ENCODE results near the gene TCF7L2. TPM values are rescaled to one million over a fixed set of nuclear protein-coding genes. Genes with fewer than 3 reads are reported as not detected.
A peak's percentile ranks its signal among the peaks of the same experiment; 100 is the strongest.

The TCF7L2 gene
- total RNA-seq, 1 experiment from 2014 or later: 45.2 TPM

DNA sequence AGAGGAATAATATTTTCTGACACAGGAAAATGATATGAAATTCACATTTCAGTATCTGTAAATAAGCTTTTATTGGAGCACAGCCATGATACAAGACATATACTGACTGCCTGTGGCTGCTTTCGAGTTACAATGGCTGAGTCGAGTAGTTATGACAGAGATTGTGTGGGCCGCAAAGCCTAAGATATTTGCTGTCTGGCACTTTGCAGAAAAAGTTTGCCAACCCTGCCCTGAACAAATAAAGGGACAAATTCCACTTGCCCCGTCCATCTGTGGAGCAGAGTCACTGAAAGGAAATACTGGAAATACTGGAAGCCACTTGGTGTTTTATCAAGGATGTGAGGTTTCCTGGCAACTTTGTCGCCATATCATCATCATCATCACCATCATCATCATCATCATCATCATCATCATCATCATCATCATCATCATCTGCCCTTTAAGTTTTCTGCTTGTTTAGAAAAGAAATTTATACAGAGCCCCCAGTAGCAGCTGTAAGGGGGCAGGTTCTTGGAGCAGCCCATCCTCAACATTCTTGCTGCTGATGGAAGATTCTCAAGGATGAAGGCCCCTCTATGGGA, 85.8 kb downstream of the TCF7L2 start:
- Histone ChIP-seq H3K4me3 (ENCODE audit: low read depth in 2 of 2, low read length in 2 of 2) (no peak overlapping the region), H3K27me3 (ENCODE audit: control insufficient read depth, insufficient read depth, low read length) (no peaks in the 10 kb centered on the region), H3K9me3 (ENCODE audit: control insufficient read depth, insufficient read depth, low read depth, low read length) (no peaks in the 10 kb centered on the region), H3K4me1 (ENCODE audit: control insufficient read depth, insufficient read depth, low read length) (peaks cover 31% of the 10 kb centered on the region), H3K27ac (ENCODE audit: low read length) (peak overlapping the region; percentile 60), H3K36me3 (ENCODE audit: control insufficient read depth, insufficient read depth, low read length) (no peaks in the 10 kb centered on the region)
- no peak for TF ChIP-seq TCF7L2 (IDR thresholded peaks at IDR 0.05; ENCODE audit: low read depth, low read length)
- TF ChIP-seq, protein P1, sequence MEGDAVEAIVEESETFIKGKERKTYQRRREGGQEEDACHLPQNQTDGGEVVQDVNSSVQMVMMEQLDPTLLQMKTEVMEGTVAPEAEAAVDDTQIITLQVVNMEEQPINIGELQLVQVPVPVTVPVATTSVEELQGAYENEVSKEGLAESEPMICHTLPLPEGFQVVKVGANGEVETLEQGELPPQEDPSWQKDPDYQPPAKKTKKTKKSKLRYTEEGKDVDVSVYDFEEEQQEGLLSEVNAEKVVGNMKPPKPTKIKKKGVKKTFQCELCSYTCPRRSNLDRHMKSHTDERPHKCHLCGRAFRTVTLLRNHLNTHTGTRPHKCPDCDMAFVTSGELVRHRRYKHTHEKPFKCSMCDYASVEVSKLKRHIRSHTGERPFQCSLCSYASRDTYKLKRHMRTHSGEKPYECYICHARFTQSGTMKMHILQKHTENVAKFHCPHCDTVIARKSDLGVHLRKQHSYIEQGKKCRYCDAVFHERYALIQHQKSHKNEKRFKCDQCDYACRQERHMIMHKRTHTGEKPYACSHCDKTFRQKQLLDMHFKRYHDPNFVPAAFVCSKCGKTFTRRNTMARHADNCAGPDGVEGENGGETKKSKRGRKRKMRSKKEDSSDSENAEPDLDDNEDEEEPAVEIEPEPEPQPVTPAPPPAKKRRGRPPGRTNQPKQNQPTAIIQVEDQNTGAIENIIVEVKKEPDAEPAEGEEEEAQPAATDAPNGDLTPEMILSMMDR (IDR thresholded peaks at IDR 0.05): no peak
- TF ChIP-seq, protein P2, sequence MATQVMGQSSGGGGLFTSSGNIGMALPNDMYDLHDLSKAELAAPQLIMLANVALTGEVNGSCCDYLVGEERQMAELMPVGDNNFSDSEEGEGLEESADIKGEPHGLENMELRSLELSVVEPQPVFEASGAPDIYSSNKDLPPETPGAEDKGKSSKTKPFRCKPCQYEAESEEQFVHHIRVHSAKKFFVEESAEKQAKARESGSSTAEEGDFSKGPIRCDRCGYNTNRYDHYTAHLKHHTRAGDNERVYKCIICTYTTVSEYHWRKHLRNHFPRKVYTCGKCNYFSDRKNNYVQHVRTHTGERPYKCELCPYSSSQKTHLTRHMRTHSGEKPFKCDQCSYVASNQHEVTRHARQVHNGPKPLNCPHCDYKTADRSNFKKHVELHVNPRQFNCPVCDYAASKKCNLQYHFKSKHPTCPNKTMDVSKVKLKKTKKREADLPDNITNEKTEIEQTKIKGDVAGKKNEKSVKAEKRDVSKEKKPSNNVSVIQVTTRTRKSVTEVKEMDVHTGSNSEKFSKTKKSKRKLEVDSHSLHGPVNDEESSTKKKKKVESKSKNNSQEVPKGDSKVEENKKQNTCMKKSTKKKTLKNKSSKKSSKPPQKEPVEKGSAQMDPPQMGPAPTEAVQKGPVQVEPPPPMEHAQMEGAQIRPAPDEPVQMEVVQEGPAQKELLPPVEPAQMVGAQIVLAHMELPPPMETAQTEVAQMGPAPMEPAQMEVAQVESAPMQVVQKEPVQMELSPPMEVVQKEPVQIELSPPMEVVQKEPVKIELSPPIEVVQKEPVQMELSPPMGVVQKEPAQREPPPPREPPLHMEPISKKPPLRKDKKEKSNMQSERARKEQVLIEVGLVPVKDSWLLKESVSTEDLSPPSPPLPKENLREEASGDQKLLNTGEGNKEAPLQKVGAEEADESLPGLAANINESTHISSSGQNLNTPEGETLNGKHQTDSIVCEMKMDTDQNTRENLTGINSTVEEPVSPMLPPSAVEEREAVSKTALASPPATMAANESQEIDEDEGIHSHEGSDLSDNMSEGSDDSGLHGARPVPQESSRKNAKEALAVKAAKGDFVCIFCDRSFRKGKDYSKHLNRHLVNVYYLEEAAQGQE (IDR thresholded peaks at IDR 0.05; ENCODE audit: insufficient read depth in 1 of 2, low read depth in 2 of 2, low read length in 1 of 2): no peak
- no peak for TF ChIP-seq SIN3A (IDR thresholded peaks at IDR 0.05; ENCODE audit: borderline replicate concordance, insufficient read depth, low read depth, low read length)
- no peak for TF ChIP-seq POLR2AphosphoS5 (IDR thresholded peaks at IDR 0.05; ENCODE audit: low read depth, low read length)
- ChIA-PET CTCF (no interaction called here), POLR2A (interaction anchor here (0.6 kb wide), 1 partner anchor 28 kb away, joined by 4 read pairs; no protein-coding TSS in a partner anchor)
- DNase-seq (ENCODE audit: low read depth, low spot score): no peak
- intact Hi-C loops (cut with micrococcal nuclease; ENCODE audit: unreplicated experiment): no loop called here
- no peak for ATAC-seq
- BruUV-seq (replicated peaks): no TSS peak
- in situ Hi-C loops (cut with HindIII; ENCODE audit: low pct_unique_long_range_greater_than_20kb, low sequenced_read_pairs): no loop called here

DNA sequence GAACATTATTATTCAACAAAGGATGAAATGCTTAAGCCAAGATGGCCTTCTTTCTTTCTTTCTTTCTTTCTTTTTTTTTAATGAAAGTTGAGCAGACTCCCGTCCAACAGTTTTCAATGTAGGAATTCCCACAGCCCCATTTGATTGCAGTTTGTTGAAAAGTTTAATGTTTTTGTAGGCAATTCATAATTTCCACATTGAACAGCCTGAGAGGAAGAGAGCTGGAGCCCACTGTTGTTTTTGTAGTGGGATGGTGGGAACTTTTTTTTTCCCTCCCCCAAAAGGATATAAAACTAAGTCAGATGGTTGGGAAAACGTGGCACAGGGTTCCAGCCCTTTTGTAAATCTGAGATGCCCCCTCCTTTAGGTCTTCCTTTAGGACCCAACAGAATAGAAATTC, 86.6 kb downstream of the TCF7L2 start:
- H3K4me1 ChIP-seq (ENCODE audit: control insufficient read depth, insufficient read depth, low read length): peaks cover 26% of the 10 kb centered on the region
- no peaks in the 10 kb centered on the region for H3K27me3 ChIP-seq (ENCODE audit: control insufficient read depth, insufficient read depth, low read length)
- ChIA-PET POLR2A (no interaction called here), CTCF (no interaction called here)
- intact Hi-C loops (cut with micrococcal nuclease; ENCODE audit: unreplicated experiment): no loop called here
- H3K4me3 ChIP-seq (ENCODE audit: low read depth in 2 of 2, low read length in 2 of 2): no peak overlapping the region
- no peaks in the 10 kb centered on the region for H3K9me3 ChIP-seq (ENCODE audit: control insufficient read depth, insufficient read depth, low read depth, low read length)
- no peak for ATAC-seq
- TF ChIP-seq POLR2AphosphoS5 (IDR thresholded peaks at IDR 0.05; ENCODE audit: low read depth, low read length): no peak
- no peak for TF ChIP-seq TCF7L2 (IDR thresholded peaks at IDR 0.05; ENCODE audit: low read depth, low read length)
- TF ChIP-seq, protein P2 (IDR thresholded peaks at IDR 0.05; ENCODE audit: insufficient read depth in 1 of 2, low read depth in 2 of 2, low read length in 1 of 2): no peak
- TF ChIP-seq, protein P1 (IDR thresholded peaks at IDR 0.05): no peak
- TF ChIP-seq SIN3A (IDR thresholded peaks at IDR 0.05; ENCODE audit: borderline replicate concordance, insufficient read depth, low read depth, low read length): no peak
- in situ Hi-C loops (cut with HindIII; ENCODE audit: low pct_unique_long_range_greater_than_20kb, low sequenced_read_pairs): no loop called here
- no peak for DNase-seq (ENCODE audit: low read depth, low spot score)
- H3K36me3 ChIP-seq (ENCODE audit: control insufficient read depth, insufficient read depth, low read length): no peaks in the 10 kb centered on the region
- BruUV-seq (replicated peaks): no TSS peak
- H3K27ac ChIP-seq (ENCODE audit: low read length): no peak overlapping the region
